HG02938 (cell line): ENCODE data around the gene VSIG2.

ENCODE experiments used
- ATAC-seq: cut with Tn5 transposase; IDR thresholded peaks from one replicate; pipeline ENCODE4 v1.9.1; 2021; ENCODE audit warnings: mild to moderate bottlenecking, moderate library complexity; ENCODE audit not compliant: unreplicated experiment

VSIG2 gene

DNA sequence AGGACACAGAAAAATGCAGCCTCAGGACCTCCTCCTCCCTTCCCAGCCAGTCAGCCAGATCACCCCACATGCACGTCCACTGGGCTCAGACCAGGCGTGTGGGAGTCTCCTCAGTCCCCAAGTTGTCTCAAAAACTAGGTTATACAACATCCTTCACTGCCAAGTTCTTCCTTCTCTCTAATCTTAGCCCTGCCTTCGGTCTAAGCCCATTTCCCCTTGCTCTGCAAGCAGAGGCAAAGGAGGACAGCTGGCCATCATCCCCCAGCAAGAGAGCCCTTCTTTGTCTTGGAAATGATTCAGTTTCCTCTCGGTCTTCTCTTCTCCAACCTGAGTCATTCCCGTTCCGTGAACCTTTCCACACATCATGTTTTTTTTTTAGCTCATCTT is 26.3 kb downstream of the VSIG2 start:
- ATAC-seq: peak; percentile 3

- ATAC-seq: peak; percentile 99
These were observed 26.9 kb downstream of the VSIG2 start for GRCh38 chr11:124724979-124725718.

GRCh38 chr11:124722176-124722575 is 29.9 kb downstream of the VSIG2 start:
- no peak for ATAC-seq

GRCh38 chr11:124719534-124719933 is 32.5 kb downstream of the VSIG2 start:
- ATAC-seq: no peak

GRCh38 chr11:124718801-124719200 is 33.3 kb downstream of the VSIG2 start:
- no peak for ATAC-seq

DNA sequence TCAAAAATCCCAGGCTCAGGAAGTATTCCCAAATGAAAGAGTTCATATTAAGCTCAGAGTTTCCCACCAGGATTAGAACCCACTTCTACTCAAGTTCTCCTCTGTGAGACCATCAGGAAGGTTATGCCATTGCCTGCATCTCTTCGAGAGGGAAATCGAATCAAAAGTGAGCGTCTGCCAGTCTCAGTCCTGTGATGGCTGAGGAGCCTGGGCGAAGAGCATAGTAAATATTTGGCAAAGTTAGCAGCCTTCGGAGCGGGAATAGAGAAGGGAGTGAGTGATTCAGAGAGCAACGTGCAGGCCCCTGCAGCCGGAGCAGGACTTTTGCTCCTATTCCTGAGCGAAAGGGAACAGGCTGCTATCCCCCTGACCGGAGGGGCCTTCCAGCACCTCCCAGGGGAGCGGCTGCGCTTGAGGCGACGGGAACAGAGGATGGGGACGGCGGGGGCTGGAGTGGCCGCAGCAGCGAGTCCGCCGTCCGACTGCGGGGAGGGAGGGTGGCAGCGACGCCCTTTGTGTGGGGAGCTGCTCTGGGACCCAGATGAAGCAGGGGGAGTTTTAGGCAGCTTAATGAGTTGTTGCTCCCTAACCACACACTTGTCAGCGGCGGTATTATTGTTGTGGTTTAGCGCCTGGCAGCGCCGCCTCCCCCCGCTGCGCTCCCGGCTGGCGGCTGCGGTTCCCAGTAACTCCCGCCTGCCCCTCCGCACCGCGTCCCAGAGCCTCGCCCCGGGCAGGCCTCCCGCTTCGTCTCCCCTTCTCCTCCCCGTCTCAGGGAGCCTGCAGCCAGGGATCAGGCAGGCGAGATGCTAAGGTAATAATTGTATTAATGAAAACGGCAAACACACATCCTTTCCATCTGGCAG is 34.0 kb downstream of the VSIG2 start:
- no peak for ATAC-seq

GRCh38 chr11:124717421-124717785 is 34.7 kb downstream of the VSIG2 start:
- no peak for ATAC-seq

DNA sequence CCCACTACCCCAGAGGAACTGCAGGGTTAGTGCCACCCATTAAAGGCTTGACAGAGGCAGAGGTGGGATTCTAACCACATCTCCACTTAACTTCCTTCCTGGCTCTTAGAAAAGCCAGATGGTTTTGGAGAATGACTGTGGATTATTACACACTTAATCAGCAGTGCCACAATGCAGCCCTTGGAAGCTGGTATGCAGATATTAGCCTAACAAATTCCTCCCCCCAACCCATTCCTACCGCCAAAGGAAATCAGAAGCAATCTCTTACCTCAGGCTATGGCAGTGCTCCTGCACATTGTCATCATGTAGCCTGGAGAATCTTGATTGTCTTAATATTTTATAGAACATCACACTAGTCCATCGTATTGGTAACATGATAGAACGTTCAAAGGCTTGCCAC is 35.5 kb downstream of the VSIG2 start:
- no peak for ATAC-seq

DNA sequence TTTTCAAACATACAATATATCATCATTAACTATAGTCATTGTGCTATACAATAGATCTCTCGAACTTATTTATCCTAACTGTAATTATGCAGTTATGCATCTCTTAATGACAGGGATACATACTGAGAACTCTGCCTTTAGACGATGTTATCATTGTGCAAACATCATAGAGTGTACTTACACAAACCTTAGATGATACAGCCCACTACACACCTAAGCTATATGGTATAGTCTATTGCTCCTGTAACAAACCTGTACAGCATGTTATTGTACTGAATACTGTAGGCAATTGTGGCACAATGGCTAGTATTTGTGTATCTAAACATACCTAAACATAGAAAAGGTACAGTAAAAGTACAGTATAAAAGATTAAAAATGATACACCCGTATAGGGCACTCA is 39.7 kb downstream of the VSIG2 start:
- no peak for ATAC-seq

- no peak for ATAC-seq
These were observed 44.2 kb downstream of the VSIG2 start for GRCh38 chr11:124707829-124708228.

DNA sequence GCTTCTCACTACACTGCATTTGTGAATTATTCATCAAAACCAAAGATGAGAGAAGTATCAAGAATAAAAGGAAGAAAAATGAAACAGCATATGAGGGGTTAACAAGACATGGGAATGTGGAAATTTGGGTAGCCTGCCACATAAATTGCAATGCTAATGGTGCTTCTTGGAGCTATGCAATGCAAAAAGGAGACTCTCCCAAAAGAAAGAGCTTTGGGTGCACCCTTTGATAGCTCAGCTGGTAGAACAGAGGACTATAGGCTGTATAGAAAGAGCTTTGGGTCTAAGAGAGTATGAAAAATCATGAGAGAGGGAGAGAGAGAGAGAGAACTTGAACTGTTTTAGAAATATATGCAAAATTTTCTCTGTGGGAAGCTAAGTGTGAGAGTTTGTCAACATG is 52.0 kb downstream of the VSIG2 start:
- ATAC-seq: no peak

- no peak for ATAC-seq
These were observed 52.5 kb downstream of the VSIG2 start for GRCh38 chr11:124699547-124699946.
